ENCODE results near the gene DGLUCY.
"Not testable (repeated sequence)": the region's sequence is repeated elsewhere in the genome, so short reads cannot be mapped to it uniquely, and the experiment has no call there.

DGLUCY gene

GRCh38 chr14:91154851-91155625 lies 41.2 kb downstream of the DGLUCY start (continued):
- no peak; the same call in 1 of the 2 replicates for TF ChIP-seq HOXD13 (CRISPR knock-in tag; IDR thresholded peaks at IDR 0.05; ENCODE audit: borderline replicate concordance)
- no peak for TF ChIP-seq ZNF133 (tag by site-specific recombination; IDR thresholded peaks at IDR 0.05)
- TF ChIP-seq ZNF510 (tag by site-specific recombination; IDR thresholded peaks at IDR 0.05; ENCODE audit: insufficient replicate concordance): no peak

GRCh38 chr14:91155626-91156089 lies 41.8 kb downstream of the DGLUCY start:
- H3K36me3 ChIP-seq (ENCODE audit: control insufficient read depth in 2 of 2, insufficient read depth in 1 of 2, low read length in 2 of 2): peaks cover under 1 to 16% of the 10 kb centered on the region in 2 experiments; a peak in 2 of 3 replicates
- ChIA-PET CTCF (interaction anchor here (0.6 to 1.3 kb wide), 7 partner anchors 14 to 1189 kb away, joined by 3 to 5 read pairs (median 4); no protein-coding TSS in a partner anchor), POLR2A (interaction anchor here (0.7 kb wide), 1 partner anchor 200 kb away, joined by 4 read pairs; no protein-coding TSS in a partner anchor)
- no peaks in the 10 kb centered on the region for H3K9me3 ChIP-seq (ENCODE audit: control insufficient read depth, insufficient read depth, low read depth, low read length)
- H3K4me1 ChIP-seq (ENCODE audit: control insufficient read depth, insufficient read depth, low read length): peaks cover 6% of the 10 kb centered on the region
- TF ChIP-seq INSM2 (tag by site-specific recombination; IDR thresholded peaks at IDR 0.05) (no peak), CTCF (tag by site-specific recombination; IDR thresholded peaks at IDR 0.05) (peak; percentile 50; the same call in 1 of the 2 replicates), ZNF121 (tag by site-specific recombination; IDR thresholded peaks at IDR 0.05) (peak; percentile 92)
- H3K4me3 ChIP-seq (ENCODE audit: low read depth, low read length): no peak overlapping the region
- H3K27ac ChIP-seq (ENCODE audit: extremely low read depth, low read depth, low read length): peak overlapping the region; percentile 76

GRCh38 chr14:91156142-91156666 lies 42.3 kb downstream of the DGLUCY start:
- H3K4me3 ChIP-seq (ENCODE audit: low read depth, low read length); H3K27ac ChIP-seq (ENCODE audit: extremely low read depth, low read depth, low read length); H3K9me3 ChIP-seq (ENCODE audit: control insufficient read depth, insufficient read depth, low read depth, low read length); H3K4me1 ChIP-seq (ENCODE audit: control insufficient read depth, insufficient read depth, low read length): not testable (repeated sequence)
- POLR2A ChIA-PET: interaction anchor here (0.7 kb wide), 1 partner anchor 200 kb away, joined by 4 read pairs; no protein-coding TSS in a partner anchor
- H3K36me3 ChIP-seq (ENCODE audit: control insufficient read depth in 2 of 2, insufficient read depth in 1 of 2, low read length in 2 of 2): peaks cover 6 to 21% of the 10 kb centered on the region in 2 experiments; a peak in 2 of 3 replicates
- CTCF ChIA-PET: interaction anchor here (0.6 to 1.3 kb wide), 5 partner anchors 14 to 56 kb away, joined by 3 to 5 read pairs (median 3); no protein-coding TSS in a partner anchor

- H3K9me3 ChIP-seq (ENCODE audit: control insufficient read depth, insufficient read depth, low read depth, low read length); H3K27ac ChIP-seq (ENCODE audit: extremely low read depth, low read depth, low read length); POLR2A ChIA-PET; H3K4me3 ChIP-seq (ENCODE audit: low read depth, low read length); H3K4me1 ChIP-seq (ENCODE audit: control insufficient read depth, insufficient read depth, low read length): not testable (repeated sequence)
- H3K36me3 ChIP-seq (ENCODE audit: control insufficient read depth in 2 of 2, insufficient read depth in 1 of 2, low read length in 2 of 2): peaks cover 6 to 28% of the 10 kb centered on the region in 2 experiments; a peak in 2 of 3 replicates
- TF ChIP-seq ZBTB17 (tag by site-specific recombination; IDR thresholded peaks at IDR 0.05): peak; percentile 42; the same call in 1 of the 2 replicates
- TF ChIP-seq ZFHX2 (tag by site-specific recombination; conservative IDR thresholded peaks at IDR 0.05): 0 out of 2 replicates have a peak, but pooled peaks have one; percentile 7
- TF ChIP-seq ZNF366 (tag by site-specific recombination; conservative IDR thresholded peaks at IDR 0.05): peak; percentile 96
- CTCF ChIA-PET: interaction anchor here (0.6 to 1.5 kb wide), 3 partner anchors 16 to 130 kb away, joined by 4 to 5 read pairs (median 5); no protein-coding TSS in a partner anchor
Observed at GRCh38 chr14:91156877-91157276, 43.0 kb downstream of the DGLUCY start.
